BLaER1 (cell line): ENCODE measurements around the gene MAPT.
A peak's percentile ranks its signal among the peaks of the same experiment; 100 is the strongest.

ENCODE experiments used
- H3K27ac ChIP-seq: shearing (Covaris generic); formaldehyde crosslinking; 2 replicates; pipeline ENCODE4 v1.8.1; 2022
- H3K27me3 ChIP-seq: shearing (Covaris generic); formaldehyde crosslinking; 2 replicates; pipeline ENCODE4 v1.8.1; 2022
- H3K36me3 ChIP-seq: shearing (Covaris generic); formaldehyde crosslinking; 2 replicates; pipeline ENCODE4 v1.8.1; 2022
- H3K4me1 ChIP-seq: shearing (Covaris generic); formaldehyde crosslinking; 2 replicates; pipeline ENCODE4 v1.8.1; 2022
- H3K4me2 ChIP-seq: shearing (Covaris generic); formaldehyde crosslinking; 2 replicates; pipeline ENCODE4 v1.8.1; 2022
- H3K4me3 ChIP-seq: shearing (Covaris generic); formaldehyde crosslinking; 2 replicates; pipeline ENCODE4 v1.8.1; 2022
- H3K9ac ChIP-seq: shearing (Covaris generic); formaldehyde crosslinking; 2 replicates; pipeline ENCODE4 v1.8.1; 2022
- H3K9me3 ChIP-seq: shearing (Covaris generic); formaldehyde crosslinking; 2 replicates; pipeline ENCODE4 v1.8.1; 2022
- H4K20me1 ChIP-seq: shearing (Covaris generic); formaldehyde crosslinking; 2 replicates; pipeline ENCODE4 v1.8.1; 2022
- Cebpa-rat ChIP-seq: shearing (Covaris generic); IDR thresholded peaks from 2 replicates; pipeline ENCODE4 v1.8.1; 2022

The MAPT gene

DNA sequence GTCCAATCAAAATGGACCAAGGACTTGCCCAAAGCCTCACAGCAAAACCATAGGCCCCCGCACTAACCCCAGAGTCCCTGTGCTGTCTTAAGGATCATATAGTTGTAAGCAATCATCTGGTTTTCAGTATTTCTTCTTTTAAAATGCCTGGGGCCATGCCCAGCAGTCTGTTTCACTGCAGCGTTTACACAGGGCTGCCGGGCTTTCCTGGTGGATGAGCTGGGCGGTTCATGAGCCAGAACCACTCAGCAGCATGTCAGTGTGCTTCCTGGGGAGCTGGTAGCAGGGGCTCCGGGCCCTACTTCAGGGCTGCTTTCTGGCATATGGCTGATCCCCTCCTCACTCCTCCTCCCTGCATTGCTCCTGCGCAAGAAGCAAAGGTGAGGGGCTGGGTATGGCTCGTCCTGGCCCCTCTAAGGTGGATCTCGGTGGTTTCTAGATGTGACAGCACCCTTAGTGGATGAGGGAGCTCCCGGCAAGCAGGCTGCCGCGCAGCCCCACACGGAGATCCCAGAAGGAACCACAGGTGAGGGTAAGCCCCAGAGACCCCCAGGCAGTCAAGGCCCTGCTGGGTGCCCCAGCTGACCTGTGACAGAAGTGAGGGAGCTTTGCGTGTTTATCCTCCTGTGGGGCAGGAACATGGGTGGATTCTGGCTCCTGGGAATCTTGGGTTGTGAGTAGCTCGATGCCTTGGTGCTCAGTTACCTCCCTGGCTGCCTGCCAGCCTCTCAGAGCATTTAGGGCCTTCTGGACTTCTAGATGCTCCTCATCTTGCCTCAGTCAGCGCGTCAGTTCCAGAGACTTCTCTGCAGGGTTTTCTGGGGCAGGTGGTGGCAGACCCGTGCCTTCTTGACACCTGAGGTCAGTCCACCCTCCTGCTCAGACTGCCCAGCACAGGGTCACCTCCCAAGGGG, 79.8 kb downstream of the MAPT start:
- Histone ChIP-seq H3K4me1 (peaks cover 66% of the 10 kb centered on the region), H3K4me2 (peak overlapping the region; percentile 93), H3K9ac (0 out of 2 replicates have a peak overlapping the region, but pooled peaks have one; percentile 7), H3K27me3 (no peaks in the 10 kb centered on the region), H3K27ac (peak overlapping the region; percentile 72), H3K9me3 (peaks cover 12% of the 10 kb centered on the region), H3K36me3 (no peaks in the 10 kb centered on the region), H4K20me1 (no peaks in the 10 kb centered on the region), H3K4me3 (peak overlapping the region; percentile 24; the same call in 1 of the 2 replicates)
- no peak for TF ChIP-seq Cebpa-rat

DNA sequence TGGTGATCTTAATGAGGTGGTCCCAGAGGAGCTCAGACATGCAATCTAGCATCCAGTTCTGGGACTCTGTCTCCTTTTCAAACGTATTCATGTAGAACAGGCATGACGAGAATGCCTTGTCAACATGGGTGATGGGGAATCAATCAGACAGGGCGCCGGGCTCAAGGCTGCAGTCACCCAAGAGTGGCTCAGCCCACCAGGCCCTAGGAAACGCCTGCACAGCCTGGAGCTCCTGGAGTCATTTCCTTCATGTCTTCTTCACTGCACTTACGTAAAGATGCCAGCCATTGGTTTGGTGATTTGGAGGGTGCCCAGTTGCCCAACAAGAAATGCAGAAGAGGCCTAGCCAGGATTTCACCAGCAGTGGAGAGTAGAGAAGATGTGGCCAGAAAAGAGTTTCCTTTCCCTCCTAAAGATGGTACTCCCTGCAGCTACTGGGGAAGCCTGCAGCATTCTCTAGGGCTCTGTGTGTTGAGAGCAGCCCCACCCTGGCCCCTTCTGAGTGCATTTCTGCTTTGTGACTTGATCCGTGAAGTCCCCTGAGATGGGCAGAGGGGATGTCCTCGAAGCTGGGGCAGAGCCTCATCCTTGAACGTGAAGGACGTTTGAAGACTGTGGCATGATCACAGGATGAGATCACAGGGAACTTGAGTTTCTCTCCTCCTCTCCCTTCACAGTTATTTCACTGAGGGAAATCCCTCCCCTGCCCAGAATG, 80.7 kb downstream of the MAPT start:
- peaks cover 66% of the 10 kb centered on the region for H3K4me1 ChIP-seq
- H3K36me3 ChIP-seq = no peaks in the 10 kb centered on the region
- peak overlapping the region; percentile 12; the same call in 1 of the 2 replicates for H3K9ac ChIP-seq
- no peak for TF ChIP-seq Cebpa-rat
- peak overlapping the region; percentile 72 for H3K27ac ChIP-seq
- H4K20me1 ChIP-seq = no peaks in the 10 kb centered on the region
- peak overlapping the region; percentile 93 for H3K4me2 ChIP-seq
- H3K27me3 ChIP-seq = no peaks in the 10 kb centered on the region
- H3K9me3 ChIP-seq = peaks cover 12% of the 10 kb centered on the region
- peak overlapping the region; percentile 35; the same call in 1 of the 2 replicates for H3K4me3 ChIP-seq

DNA sequence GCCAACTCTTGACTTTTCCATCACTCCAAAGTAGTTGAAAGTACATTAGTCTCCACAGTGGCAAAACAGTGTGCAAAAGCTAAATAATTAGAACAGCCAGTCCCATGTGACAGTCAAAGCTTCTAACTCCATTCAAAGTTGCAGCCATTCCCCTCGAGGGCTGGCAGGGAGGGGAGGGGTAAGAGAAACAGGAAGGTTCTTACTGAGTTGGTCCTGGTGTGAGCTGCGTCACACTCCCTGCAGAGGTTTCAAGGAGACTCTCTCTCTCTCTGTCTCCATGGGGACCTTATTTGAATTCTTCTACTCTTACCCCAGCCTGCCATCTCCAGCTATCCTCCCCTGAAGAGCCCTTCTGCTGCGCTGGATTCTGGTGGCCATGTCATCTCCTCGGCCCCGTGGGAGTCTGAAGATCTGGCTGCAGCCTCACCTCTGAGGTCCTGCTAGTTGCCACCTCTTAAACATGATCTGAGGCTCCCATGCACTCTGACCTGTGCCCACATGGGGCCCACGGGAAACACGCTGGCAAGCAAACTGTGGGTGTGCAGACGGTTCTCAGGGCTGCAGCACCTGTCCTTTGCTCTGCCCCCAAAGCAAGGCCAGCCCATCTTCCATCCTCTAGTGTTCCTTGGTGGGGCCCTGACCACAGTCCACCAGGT, 81.4 kb downstream of the MAPT start:
- H3K4me2 ChIP-seq = peak overlapping the region; percentile 93

DNA sequence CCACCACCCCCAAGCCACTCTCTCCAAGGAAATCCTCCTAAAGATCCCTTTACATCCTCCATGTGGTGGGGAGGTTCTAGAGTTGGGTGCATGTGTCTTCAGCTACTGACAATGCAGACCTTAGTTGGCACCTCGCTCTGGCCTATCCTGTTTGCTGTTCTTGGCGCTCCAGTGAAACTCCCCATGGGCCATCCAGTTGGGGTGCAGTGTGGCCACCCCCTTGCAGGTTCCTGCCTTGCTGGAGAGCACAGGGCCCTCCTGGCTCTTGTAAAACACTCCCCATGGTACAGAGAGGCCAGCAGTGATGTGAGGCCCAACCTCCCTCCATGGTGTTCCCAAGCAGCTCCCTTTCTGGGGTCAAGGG, 82.0 kb downstream of the MAPT start:
- Histone ChIP-seq H3K27me3 (no peaks in the 10 kb centered on the region), H3K36me3 (no peaks in the 10 kb centered on the region), H3K4me2 (peak overlapping the region; percentile 93), H3K27ac (peak overlapping the region; percentile 72), H4K20me1 (no peaks in the 10 kb centered on the region), H3K4me1 (peaks cover 66% of the 10 kb centered on the region), H3K4me3 (peak overlapping the region; percentile 35; the same call in 1 of the 2 replicates), H3K9me3 (peaks cover 11% of the 10 kb centered on the region), H3K9ac (peak overlapping the region; percentile 25; the same call in 1 of the 2 replicates)
- no peak for TF ChIP-seq Cebpa-rat

More for the DNA sequence above, 81.4 kb downstream of the MAPT start:
- Histone ChIP-seq H3K9me3 (peaks cover 12% of the 10 kb centered on the region), H3K4me3 (peak overlapping the region; percentile 35; the same call in 1 of the 2 replicates), H3K4me1 (peaks cover 66% of the 10 kb centered on the region), H3K9ac (peak overlapping the region; percentile 25; the same call in 1 of the 2 replicates), H3K27me3 (no peaks in the 10 kb centered on the region), H3K27ac (peak overlapping the region; percentile 72), H4K20me1 (no peaks in the 10 kb centered on the region), H3K36me3 (no peaks in the 10 kb centered on the region)
- no peak for TF ChIP-seq Cebpa-rat

DNA sequence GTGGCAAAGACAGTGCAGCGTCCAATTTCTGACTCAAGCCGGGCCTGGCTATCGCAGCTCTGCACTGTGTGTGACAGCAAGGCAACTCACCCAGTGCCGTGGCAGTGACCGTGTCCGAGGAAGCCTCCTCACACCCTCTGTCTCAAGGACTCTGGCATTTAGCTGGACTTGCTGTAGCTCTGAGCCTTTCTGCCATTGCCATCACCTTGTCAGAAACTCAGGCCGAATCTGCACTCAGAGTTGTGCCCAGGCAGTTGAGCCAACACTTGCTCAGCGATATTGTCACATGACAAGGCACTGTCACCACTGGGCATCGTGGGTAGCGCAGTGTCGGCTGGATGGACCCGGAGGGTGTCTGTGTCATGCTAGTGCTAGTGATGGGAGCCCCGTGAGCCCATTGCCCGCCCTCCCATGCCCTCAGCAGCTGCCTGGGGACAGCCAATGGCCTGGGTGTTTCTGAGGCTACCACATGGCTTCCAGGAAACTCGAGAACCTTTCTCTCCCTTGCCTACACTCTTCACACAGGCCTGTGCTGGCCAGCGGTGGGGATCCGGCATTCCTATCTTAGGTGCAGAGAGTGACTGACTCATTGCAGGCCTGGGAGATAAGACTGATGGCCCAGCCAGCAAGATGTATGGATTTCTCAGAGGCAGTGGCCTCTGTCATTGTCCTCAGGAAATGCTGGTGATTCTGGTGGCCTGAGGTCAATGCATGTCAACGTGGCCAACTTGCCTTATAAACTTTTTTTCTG, 82.6 kb downstream of the MAPT start:
- peak overlapping the region; percentile 93 for H3K4me2 ChIP-seq
- no peak for TF ChIP-seq Cebpa-rat
- peaks cover 63% of the 10 kb centered on the region for H3K4me1 ChIP-seq
- H3K36me3 ChIP-seq = no peaks in the 10 kb centered on the region
- H3K27me3 ChIP-seq = no peaks in the 10 kb centered on the region
- peaks cover 6% of the 10 kb centered on the region for H3K9me3 ChIP-seq
- no peak overlapping the region for H3K4me3 ChIP-seq
- H3K9ac ChIP-seq = no peak overlapping the region
- H4K20me1 ChIP-seq = no peaks in the 10 kb centered on the region
- H3K27ac ChIP-seq = peak overlapping the region; percentile 72

DNA sequence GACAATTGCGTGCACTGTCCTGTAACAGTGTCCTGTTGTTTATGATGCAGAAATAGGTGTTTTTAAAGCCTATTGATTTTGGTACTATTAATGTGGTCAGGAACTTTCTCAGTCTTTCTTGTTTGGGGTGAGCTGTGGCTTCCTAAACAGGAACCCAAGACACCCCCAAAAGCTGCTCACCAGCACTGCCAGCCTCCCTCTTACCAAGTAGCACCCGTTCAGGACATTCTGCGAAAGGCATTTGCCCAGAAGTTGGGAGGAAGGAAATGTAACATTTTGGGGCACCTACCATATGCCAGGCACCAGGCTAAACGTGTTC, 83.1 kb downstream of the MAPT start:
- Histone ChIP-seq H4K20me1 (no peaks in the 10 kb centered on the region), H3K9ac (0 out of 2 replicates have a peak overlapping the region, but pooled peaks have one; percentile 21), H3K4me1 (peaks cover 58% of the 10 kb centered on the region), H3K27ac (no peak overlapping the region), H3K36me3 (no peaks in the 10 kb centered on the region), H3K27me3 (no peaks in the 10 kb centered on the region), H3K4me2 (peak overlapping the region; percentile 93; the same call in 1 of the 2 replicates), H3K4me3 (no peak overlapping the region), H3K9me3 (0 out of 2 replicates have a peak, but pooled peaks cover under 1% of the 10 kb centered on the region)
- no peak for TF ChIP-seq Cebpa-rat

DNA sequence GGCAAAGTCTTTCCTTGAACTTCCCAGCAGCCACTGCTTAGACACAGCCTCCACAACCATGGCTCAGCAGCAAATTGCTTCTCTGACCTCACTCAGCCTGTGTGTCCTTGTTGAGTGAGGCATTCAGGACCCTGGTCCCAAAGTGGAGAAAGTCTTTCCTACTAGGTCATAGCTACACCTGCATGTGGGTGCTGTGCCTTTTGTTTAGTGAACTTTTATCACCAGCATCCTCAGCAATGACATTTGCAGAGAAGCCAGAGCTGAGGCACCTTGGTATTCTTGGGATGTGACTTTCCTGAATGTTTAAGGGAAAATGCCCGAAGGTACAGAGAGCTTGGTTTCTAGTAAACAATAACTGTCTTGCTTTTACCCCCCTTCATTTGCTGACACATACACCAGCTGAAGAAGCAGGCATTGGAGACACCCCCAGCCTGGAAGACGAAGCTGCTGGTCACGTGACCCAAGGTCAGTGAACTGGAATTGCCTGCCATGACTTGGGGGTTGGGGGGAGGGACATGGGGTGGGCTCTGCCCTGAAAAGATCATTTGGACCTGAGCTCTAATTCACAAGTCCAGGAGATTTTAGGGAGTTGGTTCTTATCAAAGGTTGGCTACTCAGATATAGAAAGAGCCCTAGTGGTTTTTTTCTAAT, 83.7 kb downstream of the MAPT start:
- TF ChIP-seq Cebpa-rat = no peak
- Histone ChIP-seq H3K4me3 (no peak overlapping the region), H4K20me1 (no peaks in the 10 kb centered on the region), H3K4me1 (peaks cover 51% of the 10 kb centered on the region), H3K27me3 (no peaks in the 10 kb centered on the region), H3K4me2 (0 out of 2 replicates have a peak overlapping the region, but pooled peaks have one; percentile 93), H3K36me3 (no peaks in the 10 kb centered on the region), H3K9ac (0 out of 2 replicates have a peak overlapping the region, but pooled peaks have one; percentile 21), H3K9me3 (no peaks in the 10 kb centered on the region), H3K27ac (no peak overlapping the region)

DNA sequence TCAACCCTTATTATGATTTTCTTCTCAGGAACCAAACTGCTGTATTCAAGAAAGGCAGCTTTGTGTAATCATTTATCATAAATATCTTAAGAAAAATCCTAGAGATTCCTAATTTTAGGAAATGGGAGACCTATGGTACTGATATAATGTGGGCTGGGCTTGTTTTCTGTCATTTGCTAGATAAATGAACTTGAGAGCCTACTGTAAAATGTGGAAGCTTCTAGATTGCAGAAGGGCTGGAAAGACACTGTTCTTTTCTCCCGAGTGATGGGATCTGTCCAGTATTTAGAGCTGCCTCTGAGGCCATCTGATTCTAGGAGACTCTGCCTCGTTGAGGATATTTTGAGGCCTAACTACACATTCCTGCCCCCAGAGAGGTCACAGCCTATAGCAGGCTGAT, 84.8 kb downstream of the MAPT start:
- Histone ChIP-seq H3K27me3 (no peaks in the 10 kb centered on the region), H4K20me1 (no peaks in the 10 kb centered on the region), H3K4me2 (no peak overlapping the region), H3K4me3 (no peak overlapping the region), H3K4me1 (peaks cover 41% of the 10 kb centered on the region), H3K9ac (no peak overlapping the region), H3K27ac (no peak overlapping the region), H3K36me3 (no peaks in the 10 kb centered on the region), H3K9me3 (no peaks in the 10 kb centered on the region)
- no peak for TF ChIP-seq Cebpa-rat
